HG02938 (cell line): ENCODE measurements around the gene KRTAP20-3.

Source experiments
- ATAC-seq: cut with Tn5 transposase; IDR thresholded peaks from one replicate; pipeline ENCODE4 v1.9.1; 2021; ENCODE audit warnings: mild to moderate bottlenecking, moderate library complexity; ENCODE audit not compliant: unreplicated experiment

Gene KRTAP20-3

GRCh38 chr21:30642564-30642963 lies at the start of gene KRTAP20-3:
Gene KRTAP20-3, plus strand, starts transcription at chr21:30642864.
- ATAC-seq: no peak

- no peak for ATAC-seq
Measured at GRCh38 chr21:30598802-30599201, 43.9 kb upstream of the KRTAP20-3 start, which contains the start of gene KRTAP6-2. Gene KRTAP6-2, minus strand, starts transcription at chr21:30598902. Its CDS starts 28 bp downstream, at chr21:30598874.

- no peak for ATAC-seq
Measured at GRCh38 chr21:30600787-30601186, 41.9 kb upstream of the KRTAP20-3 start, which contains the start of gene KRTAP22-1. Gene KRTAP22-1, plus strand, starts transcription at chr21:30601087.

- no peak for ATAC-seq
Measured at GRCh38 chr21:30605968-30606367, 36.7 kb upstream of the KRTAP20-3 start.

GRCh38 chr21:30612132-30612531 lies 30.5 kb upstream of the KRTAP20-3 start:
- ATAC-seq: no peak

- ATAC-seq: no peak
Measured at GRCh38 chr21:30613836-30614235, 28.8 kb upstream of the KRTAP20-3 start, which contains the start of gene KRTAP6-1. Gene KRTAP6-1, minus strand, starts transcription at chr21:30613930. Its CDS starts 26 bp downstream, at chr21:30613904.

GRCh38 chr21:30615199-30615598 lies 27.5 kb upstream of the KRTAP20-3 start:
- no peak for ATAC-seq

- no peak for ATAC-seq
Measured at GRCh38 chr21:30616125-30616524, 26.5 kb upstream of the KRTAP20-3 start, which contains the start of gene KRTAP20-1. Gene KRTAP20-1, plus strand, starts transcription at chr21:30616425. Its CDS starts 30 bp downstream, at chr21:30616455.

GRCh38 chr21:30620080-30620479 lies 22.6 kb upstream of the KRTAP20-3 start:
- no peak for ATAC-seq

- ATAC-seq: no peak
Measured at GRCh38 chr21:30620522-30620921, 22.1 kb upstream of the KRTAP20-3 start, which contains the start of gene KRTAP20-4. Gene KRTAP20-4, plus strand, starts transcription at chr21:30620627.

GRCh38 chr21:30623362-30623761 lies 19.3 kb upstream of the KRTAP20-3 start:
- no peak for ATAC-seq

- no peak for ATAC-seq
Measured at GRCh38 chr21:30625449-30626165, 17.1 kb upstream of the KRTAP20-3 start.

GRCh38 chr21:30628109-30628508 lies 14.6 kb upstream of the KRTAP20-3 start:
- ATAC-seq: no peak

GRCh38 chr21:30629200-30629599 lies 13.5 kb upstream of the KRTAP20-3 start:
- ATAC-seq: no peak

- ATAC-seq: no peak
Measured at GRCh38 chr21:30634906-30635305, 7.8 kb upstream of the KRTAP20-3 start, which contains the start of gene KRTAP20-2. Gene KRTAP20-2, plus strand, starts transcription at chr21:30635206. Its CDS starts 58 bp downstream, at chr21:30635264.

GRCh38 chr21:30638686-30639085 lies 4.0 kb upstream of the KRTAP20-3 start:
- ATAC-seq: no peak

GRCh38 chr21:30646904-30647414 lies 4.3 kb downstream of the KRTAP20-3 start:
- ATAC-seq: no peak

GRCh38 chr21:30652891-30653290 lies 10.2 kb downstream of the KRTAP20-3 start:
- ATAC-seq: no peak

GRCh38 chr21:30668776-30669175 lies 26.1 kb downstream of the KRTAP20-3 start:
- ATAC-seq: no peak

GRCh38 chr21:30672985-30673650 lies 30.5 kb downstream of the KRTAP20-3 start:
- no peak for ATAC-seq

GRCh38 chr21:30674312-30674711 lies 31.6 kb downstream of the KRTAP20-3 start:
- ATAC-seq: no peak
